ENCODE results near the gene STXBP6. TPM values are rescaled to one million over a fixed set of nuclear protein-coding genes. Genes with fewer than 3 reads are reported as not detected.
A peak's percentile ranks its signal among the peaks of the same experiment; 100 is the strongest.

STXBP6 gene
- total and polyA plus RNA-seq, 2 of the 13 experiments (the other 11 are each of a cell fraction or from before 2014, with no cell fraction given), result 35.3 to 42.8 TPM

DNA sequence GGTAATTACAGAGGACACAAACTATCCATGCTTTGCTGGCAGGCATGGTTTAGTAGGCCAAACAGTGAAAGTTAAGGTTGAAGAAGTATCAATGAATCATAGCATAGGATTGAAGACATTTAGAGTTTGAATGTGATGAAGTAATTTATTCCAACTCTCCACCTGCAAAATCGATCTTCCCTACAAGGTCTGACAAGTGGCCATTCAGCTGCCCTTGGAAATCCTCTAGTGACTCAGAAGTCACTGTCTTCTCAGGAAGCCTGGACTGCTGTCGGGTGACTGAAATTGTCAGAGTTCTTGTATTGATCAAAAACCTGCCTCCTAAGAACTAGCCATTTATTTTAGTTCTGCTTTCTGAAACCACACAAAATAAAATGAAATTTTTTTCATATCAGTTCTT, 17.7 kb upstream of the STXBP6 start:
- Histone ChIP-seq H3K4me3 (replicated peaks in 1 of 3; ENCODE audit: insufficient read depth in 1 of 3, low read depth in 2 of 3, low read length in 3 of 3) (no peak overlapping the region), H3K79me2 (ENCODE audit: insufficient read depth, low read length) (no peaks in the 10 kb centered on the region), H3K4me2 (ENCODE audit: low read depth, low read length) (no peak overlapping the region), H2AFZ (ENCODE audit: low read length) (no peak overlapping the region), H3K9me3 (ENCODE audit: low read length) (no peaks in the 10 kb centered on the region), H4K20me1 (ENCODE audit: insufficient read depth, low read length) (no peaks in the 10 kb centered on the region), H3K4me1 (ENCODE audit: insufficient read depth, low read length) (no peaks in the 10 kb centered on the region), H3K27me3 (ENCODE audit: control insufficient read depth in 1 of 2, insufficient read depth in 2 of 2, low read length in 2 of 2) (peaks cover 0 to 3% of the 10 kb centered on the region in 2 experiments; a peak in 2 of 5 replicates), H3K27ac (ENCODE audit: extremely low read length, insufficient read depth, low read length) (no peak overlapping the region), H3K36me3 (replicated peaks in 1 of 2; ENCODE audit: control insufficient read depth in 1 of 2, insufficient read depth in 2 of 2, low read length in 2 of 2) (no peaks in the 10 kb centered on the region), H3K9ac (ENCODE audit: insufficient read depth, low read depth, low read length) (no peak overlapping the region)
- FAIRE-seq (no peak), ATAC-seq (no peak), DNase-seq (ENCODE audit: low spot score) (no peak)
- TF ChIP-seq KLF16 (CRISPR knock-in tag; IDR thresholded peaks at IDR 0.05), result no peak
- WGBS (ENCODE audit: low lambda C conversion rate), result 37% methylated on average over 2 of the region's 2 CpGs
- intact Hi-C loops (cut with micrococcal nuclease; ENCODE audit: unreplicated experiment), result no loop called here
- ChIA-PET POLR2A (no interaction called here), CTCF (ENCODE audit: low intra/inter-chr PET ratio, low total read pairs) (interaction anchor here (0.8 kb wide), 1 partner anchor 333 kb away, joined by 3 read pairs; no protein-coding TSS in a partner anchor)
- BruUV-seq (replicated peaks), result no TSS peak
- in situ Hi-C loops (cut with HindIII; ENCODE audit: extremely low pct_ligation_motif_present, low pct_unique_long_range_greater_than_20kb), result no loop called here

DNA sequence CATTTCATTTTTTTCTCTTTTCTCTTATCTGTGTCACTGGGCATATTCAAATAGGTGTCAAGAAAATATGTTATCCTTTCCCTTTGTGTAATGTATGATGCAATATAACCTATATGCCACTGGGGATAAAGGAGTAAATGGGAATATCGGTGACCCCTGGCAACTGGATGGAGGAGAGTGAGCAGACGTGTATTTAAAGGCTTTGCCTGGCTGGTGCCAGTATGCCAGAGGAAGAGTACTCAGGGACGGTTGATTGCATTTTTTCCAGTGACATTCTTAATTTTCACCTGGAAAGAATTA, 12.0 kb upstream of the STXBP6 start:
- no TSS peak for BruUV-seq (replicated peaks)
- intact Hi-C loops (cut with micrococcal nuclease; ENCODE audit: unreplicated experiment), result no loop called here
- Histone ChIP-seq H3K9me3 (ENCODE audit: low read length) (no peaks in the 10 kb centered on the region), H3K4me1 (ENCODE audit: insufficient read depth, low read length) (no peaks in the 10 kb centered on the region), H3K9ac (ENCODE audit: insufficient read depth, low read depth, low read length) (no peak overlapping the region), H3K27me3 (ENCODE audit: control insufficient read depth in 1 of 2, insufficient read depth in 2 of 2, low read length in 2 of 2) (no peaks in the 10 kb centered on the region), H4K20me1 (ENCODE audit: insufficient read depth, low read length) (no peaks in the 10 kb centered on the region), H3K36me3 (replicated peaks in 1 of 2; ENCODE audit: control insufficient read depth in 1 of 2, insufficient read depth in 2 of 2, low read length in 2 of 2) (no peaks in the 10 kb centered on the region), H3K4me2 (ENCODE audit: low read depth, low read length) (no peak overlapping the region), H2AFZ (ENCODE audit: low read length) (no peak overlapping the region), H3K79me2 (ENCODE audit: insufficient read depth, low read length) (no peaks in the 10 kb centered on the region), H3K27ac (ENCODE audit: extremely low read length, insufficient read depth, low read length) (no peak overlapping the region), H3K4me3 (replicated peaks in 1 of 3; ENCODE audit: insufficient read depth in 1 of 3, low read depth in 2 of 3, low read length in 3 of 3) (no peak overlapping the region)
- ChIA-PET CTCF (ENCODE audit: low intra/inter-chr PET ratio, low total read pairs) (no interaction called here), POLR2A (no interaction called here)
- 13% methylated on average over 3 of the region's 3 CpGs for WGBS (ENCODE audit: low lambda C conversion rate)
- TF ChIP-seq, protein P1, sequence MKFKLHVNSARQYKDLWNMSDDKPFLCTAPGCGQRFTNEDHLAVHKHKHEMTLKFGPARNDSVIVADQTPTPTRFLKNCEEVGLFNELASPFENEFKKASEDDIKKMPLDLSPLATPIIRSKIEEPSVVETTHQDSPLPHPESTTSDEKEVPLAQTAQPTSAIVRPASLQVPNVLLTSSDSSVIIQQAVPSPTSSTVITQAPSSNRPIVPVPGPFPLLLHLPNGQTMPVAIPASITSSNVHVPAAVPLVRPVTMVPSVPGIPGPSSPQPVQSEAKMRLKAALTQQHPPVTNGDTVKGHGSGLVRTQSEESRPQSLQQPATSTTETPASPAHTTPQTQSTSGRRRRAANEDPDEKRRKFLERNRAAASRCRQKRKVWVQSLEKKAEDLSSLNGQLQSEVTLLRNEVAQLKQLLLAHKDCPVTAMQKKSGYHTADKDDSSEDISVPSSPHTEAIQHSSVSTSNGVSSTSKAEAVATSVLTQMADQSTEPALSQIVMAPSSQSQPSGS (CRISPR knock-in tag; IDR thresholded peaks at IDR 0.05), result no peak
- peak; percentile 53; the same call in 1 of the 2 replicates for TF ChIP-seq CEBPB (IDR thresholded peaks at IDR 0.05; ENCODE audit: borderline replicate concordance, low read depth, low read length)
- peak; percentile 84 for TF ChIP-seq ATF7 (IDR thresholded peaks at IDR 0.05)
- no peak for TF ChIP-seq ATF7 (CRISPR knock-in tag; IDR thresholded peaks at IDR 0.05)
- 0 out of 2 replicates have a peak, but pooled peaks have one; percentile 12 for TF ChIP-seq CREB1 (IDR thresholded peaks at IDR 0.05)
- no peak for TF ChIP-seq CREB1 (CRISPR knock-in tag; IDR thresholded peaks at IDR 0.05)
- DNase-seq (ENCODE audit: low spot score) (no peak), FAIRE-seq (no peak), ATAC-seq (no peak)
- in situ Hi-C loops (cut with HindIII; ENCODE audit: extremely low pct_ligation_motif_present, low pct_unique_long_range_greater_than_20kb), result no loop called here

Measured in HepG2 (cell line).